DND-41 (cell line): ENCODE results near the gene EPHA7.

Experiments used
- ATAC-seq: fragments of 200-7000 bp; cut with Tn5 transposase; 3 replicates; pipeline ENCODE4 v1.9.1; 2021; ENCODE audit warnings: low read depth; ENCODE audit not compliant: insufficient read depth
- DNase-seq: peaks from one replicate; pipeline ENCODE4 v3.0.0-alpha.2; 2020
- H2AFZ ChIP-seq: 2 replicates; pipeline ENCODE4 v1.6.0; 2012; ENCODE audit warnings: low read depth, low read length
- H3K27ac ChIP-seq: 2 replicates; pipeline ENCODE4 v1.5.1; 2012; ENCODE audit warnings: low read length, inconsistent platforms
- H3K27me3 ChIP-seq: fragments of 200-600 bp; sonication (generic); 2 replicates; pipeline ENCODE4 v1.6.0; 2012; ENCODE audit warnings: low read length, mild to moderate bottlenecking, inconsistent platforms; ENCODE audit not compliant: insufficient read depth, poor library complexity
- H3K36me3 ChIP-seq: 2 replicates; pipeline ENCODE4 v1.5.1; 2012; ENCODE audit warnings: low read length, inconsistent platforms; ENCODE audit not compliant: insufficient read depth
- H3K4me1 ChIP-seq: 2 replicates; pipeline ENCODE4 v1.5.1; 2012; ENCODE audit warnings: mild to moderate bottlenecking, low read length; ENCODE audit not compliant: insufficient read depth
- H3K4me2 ChIP-seq: 2 replicates; pipeline ENCODE4 v1.6.0; 2012; ENCODE audit warnings: mild to moderate bottlenecking, moderate library complexity, low read length, inconsistent platforms; ENCODE audit not compliant: insufficient read depth
- H3K4me3 ChIP-seq, 2 experiments: fragments of 200-600 bp in 1 of 2; shearing (Covaris generic) in 1 of 2; 2 replicates each; pipeline ENCODE4 v1.5.1; 2012 to 2016; ENCODE audit warnings: inconsistent platforms in 2 of 2, low read length in 2 of 2, mild to moderate bottlenecking in 2 of 2, low read depth in 1 of 2, moderate library complexity in 1 of 2
- H3K79me2 ChIP-seq: 2 replicates; pipeline ENCODE4 v1.6.0; 2012; ENCODE audit warnings: low read length, inconsistent platforms; ENCODE audit not compliant: insufficient read depth
- H3K9ac ChIP-seq: 2 replicates; pipeline ENCODE4 v1.6.0; 2012; ENCODE audit warnings: low read depth, mild to moderate bottlenecking, inconsistent platforms, low read length, moderate library complexity
- H3K9me3 ChIP-seq: 2 replicates; pipeline ENCODE4 v1.5.1; 2012; ENCODE audit warnings: low read length, moderate library complexity, mild to moderate bottlenecking, inconsistent platforms; ENCODE audit not compliant: insufficient read depth, severe bottlenecking
- H4K20me1 ChIP-seq: 2 replicates; pipeline ENCODE4 v1.6.0; 2012; ENCODE audit warnings: low read length; ENCODE audit not compliant: insufficient read depth
- EZH2 ChIP-seq: IDR thresholded peaks from 3 replicates; pipeline ENCODE4 v1.6.1; 2012; ENCODE audit warnings: borderline replicate concordance, low read depth, mild to moderate bottlenecking, moderate library complexity, low read length, inconsistent platforms; ENCODE audit not compliant: severe bottlenecking
- TF ChIP-seq, protein P1 (sequence below): IDR thresholded peaks from 2 replicates; pipeline ENCODE4 v1.5.1; 2012; ENCODE audit warnings: borderline replicate concordance, low read length, moderate library complexity, mild to moderate bottlenecking; ENCODE audit not compliant: poor library complexity, severe bottlenecking; ENCODE audit errors: extremely low read depth

EPHA7 gene

GRCh38 chr6:93337772-93338394, 81.5 kb downstream of the EPHA7 start:
- Histone ChIP-seq H3K36me3 (no peaks in the 10 kb centered on the region), H3K4me3 (no peak overlapping the region), H2AFZ (no peak overlapping the region), H3K9ac (no peak overlapping the region), H4K20me1 (no peaks in the 10 kb centered on the region), H3K4me1 (no peaks in the 10 kb centered on the region), H3K9me3 (no peaks in the 10 kb centered on the region), H3K79me2 (no peaks in the 10 kb centered on the region), H3K27me3 (no peaks in the 10 kb centered on the region), H3K27ac (no peak overlapping the region), H3K4me2 (no peak overlapping the region)
- no peak for TF ChIP-seq EZH2
- TF ChIP-seq, protein P1, sequence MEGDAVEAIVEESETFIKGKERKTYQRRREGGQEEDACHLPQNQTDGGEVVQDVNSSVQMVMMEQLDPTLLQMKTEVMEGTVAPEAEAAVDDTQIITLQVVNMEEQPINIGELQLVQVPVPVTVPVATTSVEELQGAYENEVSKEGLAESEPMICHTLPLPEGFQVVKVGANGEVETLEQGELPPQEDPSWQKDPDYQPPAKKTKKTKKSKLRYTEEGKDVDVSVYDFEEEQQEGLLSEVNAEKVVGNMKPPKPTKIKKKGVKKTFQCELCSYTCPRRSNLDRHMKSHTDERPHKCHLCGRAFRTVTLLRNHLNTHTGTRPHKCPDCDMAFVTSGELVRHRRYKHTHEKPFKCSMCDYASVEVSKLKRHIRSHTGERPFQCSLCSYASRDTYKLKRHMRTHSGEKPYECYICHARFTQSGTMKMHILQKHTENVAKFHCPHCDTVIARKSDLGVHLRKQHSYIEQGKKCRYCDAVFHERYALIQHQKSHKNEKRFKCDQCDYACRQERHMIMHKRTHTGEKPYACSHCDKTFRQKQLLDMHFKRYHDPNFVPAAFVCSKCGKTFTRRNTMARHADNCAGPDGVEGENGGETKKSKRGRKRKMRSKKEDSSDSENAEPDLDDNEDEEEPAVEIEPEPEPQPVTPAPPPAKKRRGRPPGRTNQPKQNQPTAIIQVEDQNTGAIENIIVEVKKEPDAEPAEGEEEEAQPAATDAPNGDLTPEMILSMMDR, result no peak
- no peak for DNase-seq
- no peak for ATAC-seq

- TF ChIP-seq, protein P1, result no peak
- no peak for TF ChIP-seq EZH2
- Histone ChIP-seq H3K79me2 (no peaks in the 10 kb centered on the region), H3K4me2 (no peak overlapping the region), H3K27ac (no peak overlapping the region), H3K36me3 (no peaks in the 10 kb centered on the region), H4K20me1 (no peaks in the 10 kb centered on the region), H3K4me1 (no peaks in the 10 kb centered on the region), H3K4me3 (no peak overlapping the region), H3K27me3 (no peaks in the 10 kb centered on the region), H2AFZ (no peak overlapping the region), H3K9me3 (no peaks in the 10 kb centered on the region), H3K9ac (no peak overlapping the region)
- ATAC-seq, result no peak
- DNase-seq, result no peak
These were observed 82.3 kb downstream of the EPHA7 start for GRCh38 chr6:93337014-93337413.

DNA sequence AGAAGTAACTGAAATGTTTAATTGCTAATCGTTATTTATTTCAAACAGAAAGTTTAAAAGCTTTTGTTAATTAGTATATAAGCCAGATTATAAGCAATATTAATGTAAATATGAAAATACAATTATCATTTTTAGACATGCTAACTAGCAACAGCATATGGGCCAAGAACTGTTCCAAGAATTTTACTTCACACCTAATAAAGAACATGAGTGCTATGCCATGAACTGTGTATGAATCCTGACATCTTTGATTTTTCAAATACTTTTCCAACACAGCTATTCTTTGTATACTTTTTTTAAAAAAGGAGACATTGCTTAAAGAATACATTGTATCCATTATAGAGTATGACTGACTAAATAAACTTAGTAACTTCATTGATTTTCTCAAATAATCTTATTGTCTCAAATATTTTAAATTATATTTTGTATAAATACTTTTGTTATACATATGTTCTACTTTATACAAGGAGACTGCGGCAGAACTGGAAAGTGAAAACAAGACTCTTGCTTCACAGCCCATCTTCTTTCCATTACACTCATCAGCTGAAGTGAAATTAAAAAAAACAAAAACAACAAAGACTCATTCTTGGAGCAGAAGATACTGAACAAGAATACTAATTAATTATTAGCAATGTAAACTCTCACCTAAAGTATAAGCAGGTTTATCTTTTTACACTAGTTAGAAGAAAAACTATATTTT, 89.9 kb downstream of the EPHA7 start:
- ATAC-seq (no peak), DNase-seq (no peak)
- H3K9me3 ChIP-seq, result no peaks in the 10 kb centered on the region
- no peaks in the 10 kb centered on the region for H3K4me1 ChIP-seq
- no peaks in the 10 kb centered on the region for H3K27me3 ChIP-seq
- no peaks in the 10 kb centered on the region for H4K20me1 ChIP-seq
- TF ChIP-seq EZH2, result no peak
- TF ChIP-seq, protein P1, result no peak
- H3K4me3 ChIP-seq, result no peak overlapping the region
- no peak overlapping the region for H3K4me2 ChIP-seq
- H3K36me3 ChIP-seq, result no peaks in the 10 kb centered on the region
- H3K27ac ChIP-seq, result no peak overlapping the region
- no peak overlapping the region for H2AFZ ChIP-seq
- no peak overlapping the region for H3K9ac ChIP-seq
- H3K79me2 ChIP-seq, result no peaks in the 10 kb centered on the region
